SK-N-MC (cell line): ENCODE measurements around the gene OVOL2.

ENCODE experiments used
- DNase-seq: peaks from one replicate; pipeline ENCODE4 v3.0.0-alpha.2; 2011; ENCODE audit warnings: low read depth, low spot score
- H3K27ac ChIP-seq: fragments of 200-600 bp; sonication (generic); 2 replicates; pipeline ENCODE4 v1.5.1; 2016; ENCODE audit warnings: mixed run types
- H3K36me3 ChIP-seq: fragments of 200-600 bp; sonication (generic); 2 replicates; pipeline ENCODE4 v1.6.1; 2017; ENCODE audit warnings: antibody characterized with exemption, low read length, mixed read lengths; ENCODE audit not compliant: insufficient read depth
- H3K4me3 ChIP-seq: fragments of 200-600 bp; sonication (generic); 2 replicates; pipeline ENCODE4 v1.5.1; 2016
- H3K9ac ChIP-seq: fragments of 200-600 bp; sonication (generic); 2 replicates; pipeline ENCODE4 v1.8.0; 2017; ENCODE audit warnings: mixed run types, mixed read lengths; ENCODE audit not compliant: insufficient read length
- H3K9me3 ChIP-seq: fragments of 200-600 bp; sonication (generic); 2 replicates; pipeline ENCODE4 v1.6.1; 2017; ENCODE audit warnings: low read depth, mild to moderate bottlenecking, antibody characterized with exemption, low read length, moderate library complexity, mixed read lengths
- EZH2 ChIP-seq: fragments of 200-600 bp; sonication (generic); IDR thresholded peaks from one replicate; pipeline ENCODE4 v1.6.1; 2017; ENCODE audit warnings: antibody characterized with exemption
- FOXP2 ChIP-seq: optimal IDR thresholded peaks from 2 replicates; pipeline ENCODE3; 2011; ENCODE audit warnings: mild to moderate bottlenecking, moderate library complexity; ENCODE audit not compliant: insufficient read depth; ENCODE audit errors: extremely low read length, control extremely low read depth
- POLR2AphosphoS5 ChIP-seq: IDR thresholded peaks from 2 replicates; pipeline ENCODE4 v1.6.1; 2012; ENCODE audit warnings: mild to moderate bottlenecking, low read depth, low read length, borderline replicate concordance

The OVOL2 gene

GRCh38 chr20:18063676-18064075, 6.0 kb upstream of the OVOL2 start:
- no peaks in the 10 kb centered on the region for H3K9me3 ChIP-seq
- no peaks in the 10 kb centered on the region for H3K36me3 ChIP-seq
- no peak overlapping the region for H3K27ac ChIP-seq
- TF ChIP-seq FOXP2 (no peak), POLR2AphosphoS5 (no peak)
- H3K9ac ChIP-seq: no peak overlapping the region
- H3K4me3 ChIP-seq: no peak overlapping the region
- DNase-seq: no peak

- no peak for DNase-seq
- Histone ChIP-seq H3K9ac (no peak overlapping the region), H3K27ac (no peak overlapping the region), H3K9me3 (no peaks in the 10 kb centered on the region), H3K4me3 (peak overlapping the region; percentile 76; the same call in 1 of the 2 replicates), H3K36me3 (no peaks in the 10 kb centered on the region)
- no peak for TF ChIP-seq FOXP2
- no peak for TF ChIP-seq EZH2
These were observed 1.9 kb upstream of the OVOL2 start for GRCh38 chr20:18059603-18060002.

GRCh38 chr20:18058661-18059467, 1.1 kb upstream of the OVOL2 start:
- TF ChIP-seq EZH2 (peak; percentile 88), FOXP2 (no peak)
- Histone ChIP-seq H3K27ac (no peak overlapping the region), H3K36me3 (no peaks in the 10 kb centered on the region), H3K4me3 (peak overlapping the region; percentile 76), H3K9me3 (no peaks in the 10 kb centered on the region), H3K9ac (no peak overlapping the region)
- no peak for DNase-seq

- no peak for DNase-seq
- H3K36me3 ChIP-seq: no peaks in the 10 kb centered on the region
- H3K4me3 ChIP-seq: peak overlapping the region; percentile 76
- H3K9ac ChIP-seq: no peak overlapping the region
- TF ChIP-seq FOXP2 (no peak), EZH2 (no peak), POLR2AphosphoS5 (no peak)
- H3K9me3 ChIP-seq: no peaks in the 10 kb centered on the region
- no peak overlapping the region for H3K27ac ChIP-seq
These were observed 256 bp upstream of the OVOL2 start for GRCh38 chr20:18057994-18058349.

- no peak for DNase-seq
- H3K27ac ChIP-seq: no peak overlapping the region
- no peaks in the 10 kb centered on the region for H3K36me3 ChIP-seq
- H3K4me3 ChIP-seq: peak overlapping the region; percentile 76
- TF ChIP-seq FOXP2: no peak
- TF ChIP-seq POLR2AphosphoS5: no peak
- TF ChIP-seq EZH2: no peak
- H3K9me3 ChIP-seq: no peaks in the 10 kb centered on the region
- H3K9ac ChIP-seq: no peak overlapping the region
These were observed 1.3 kb downstream of the OVOL2 start for GRCh38 chr20:18056174-18057100.

GRCh38 chr20:18055261-18055660, 2.5 kb downstream of the OVOL2 start:
- no peak for DNase-seq
- TF ChIP-seq EZH2 (no peak), FOXP2 (no peak), POLR2AphosphoS5 (no peak)
- Histone ChIP-seq H3K36me3 (no peaks in the 10 kb centered on the region), H3K9ac (no peak overlapping the region), H3K4me3 (no peak overlapping the region), H3K9me3 (no peaks in the 10 kb centered on the region), H3K27ac (no peak overlapping the region)

GRCh38 chr20:18052856-18053255, 4.9 kb downstream of the OVOL2 start:
- TF ChIP-seq EZH2 (no peak), FOXP2 (no peak), POLR2AphosphoS5 (no peak)
- H3K9ac ChIP-seq: no peak overlapping the region
- no peak for DNase-seq
- H3K4me3 ChIP-seq: no peak overlapping the region
- H3K9me3 ChIP-seq: no peaks in the 10 kb centered on the region
- H3K36me3 ChIP-seq: no peaks in the 10 kb centered on the region
- no peak overlapping the region for H3K27ac ChIP-seq

GRCh38 chr20:18050628-18051027, 7.1 kb downstream of the OVOL2 start:
- no peak overlapping the region for H3K4me3 ChIP-seq
- TF ChIP-seq FOXP2 (no peak), EZH2 (no peak), POLR2AphosphoS5 (no peak)
- no peak for DNase-seq
- H3K36me3 ChIP-seq: no peaks in the 10 kb centered on the region
- no peak overlapping the region for H3K27ac ChIP-seq
- no peak overlapping the region for H3K9ac ChIP-seq
- H3K9me3 ChIP-seq: no peaks in the 10 kb centered on the region

GRCh38 chr20:18048176-18048575, 9.5 kb downstream of the OVOL2 start:
- DNase-seq: no peak
- Histone ChIP-seq H3K4me3 (no peak overlapping the region), H3K9ac (no peak overlapping the region), H3K27ac (no peak overlapping the region), H3K36me3 (no peaks in the 10 kb centered on the region), H3K9me3 (no peaks in the 10 kb centered on the region)
- TF ChIP-seq EZH2 (no peak), FOXP2 (no peak), POLR2AphosphoS5 (no peak)
